HCT116 (cell line): Measurements from ENCODE around the gene GALNT15. TPM values are rescaled to one million over a fixed set of nuclear protein-coding genes. Genes with fewer than 3 reads are reported as not detected.

Experiments used
- ATAC-seq: fragments of 200-7000 bp; cut with Tn5 transposase; 2 replicates; pipeline ENCODE4 v1.9.1; 2020; ENCODE audit warnings: mild to moderate bottlenecking, moderate library complexity
- BruUV-seq: library from RNA; stranded (reverse); fragments of 400-500 nt; replicated peaks from 2 replicates; lab custom pipeline; 2021; lab: Mats Ljungman, UMichigan
- CTCF ChIA-PET: fragments of 300-600 bp; sonication (Branson Sonifier 250); formaldehyde crosslinking; loops from one replicate; lab custom pipeline; 2021; ENCODE audit warnings: antibody characterized with exemption; lab: Charles Lee
- POLR2A ChIA-PET: fragments of 300-600, 350-600 bp; sonication (Branson Sonifier 250); formaldehyde crosslinking; loops from one replicate; lab custom pipeline; 2021; ENCODE audit warnings: antibody characterized with exemption; lab: Charles Lee
- RAD21 ChIA-PET, 2 experiments: fragments of 300-600 bp; sonication (Branson Sonifier 250); formaldehyde crosslinking; loops; one replicate each; lab custom pipeline; 2023; ENCODE audit warnings: low total read pairs in 2 of 2; ENCODE audit not compliant: uncharacterized antibody in 2 of 2, unreplicated experiment in 2 of 2, low non-redundant PET in 1 of 2; lab: Charles Lee
- DNase-seq: peaks from one replicate; pipeline ENCODE4 v3.0.0-alpha.2; 2010; ENCODE audit warnings: low read depth, low spot score
- H2AFZ ChIP-seq: fragments of 200-600 bp; shearing (Covaris generic), sonication (generic); 2 replicates; pipeline ENCODE4 v1.6.1; 2017; ENCODE audit warnings: low read depth, mixed run types, mixed read lengths, antibody characterized with exemption, low read length; ENCODE audit not compliant: poor library complexity, severe bottlenecking
- H3K27ac ChIP-seq: 2 replicates; pipeline ENCODE4 v1.5.1; 2012; ENCODE audit warnings: low read depth, low read length
- H3K27me3 ChIP-seq: fragments of 200-600 bp; sonication (generic); 2 replicates; pipeline ENCODE4 v1.6.1; 2016; ENCODE audit warnings: mixed run types, low read length, mixed read lengths; ENCODE audit not compliant: insufficient read depth
- H3K36me3 ChIP-seq, 2 experiments: fragments of 200-500 bp in 1 of 2; fragments of 200-600 bp in 1 of 2; sonication (Bioruptor generic) in 1 of 2; sonication (generic) in 1 of 2; 2 replicates each; pipeline versions ENCODE4 v1.5.1 to v1.6.1; 2014 to 2016; ENCODE audit warnings: low read length in 2 of 2, inconsistent platforms in 1 of 2, mixed read lengths in 1 of 2, mixed run types in 1 of 2; ENCODE audit not compliant: insufficient read depth in 2 of 2, control insufficient read depth in 1 of 2
- H3K4me1 ChIP-seq, 2 experiments: fragments of 200-600 bp in 1 of 2; sonication (generic) in 1 of 2; 2 replicates each; pipeline versions ENCODE4 v1.5.1 to v1.6.1; 2012 to 2017; ENCODE audit warnings: low read length in 2 of 2, inconsistent platforms in 1 of 2, mild to moderate bottlenecking in 1 of 2, mixed read lengths in 1 of 2, mixed run types in 1 of 2, moderate library complexity in 1 of 2; ENCODE audit not compliant: insufficient read depth in 2 of 2, control insufficient read depth in 1 of 2
- H3K4me2 ChIP-seq: fragments of 200-600 bp; sonication (generic); 2 replicates; pipeline ENCODE4 v1.6.1; 2017; ENCODE audit warnings: mixed run types, low read length, mixed read lengths
- H3K4me3 ChIP-seq, 2 experiments: fragments of 200-600 bp in 1 of 2; sonication (generic) in 1 of 2; replicated peaks in 1 of 2; 2 replicates each; pipeline ENCODE4 v1.5.1; 2011 to 2016; ENCODE audit warnings: low read length in 2 of 2, control low read depth in 1 of 2, low read depth in 1 of 2, mild to moderate bottlenecking in 1 of 2, mixed read lengths in 1 of 2, mixed run types in 1 of 2
- H3K79me2 ChIP-seq: fragments of 200-600 bp; sonication (generic); 2 replicates; pipeline ENCODE4 v1.6.1; 2017; ENCODE audit warnings: mild to moderate bottlenecking, mixed run types, low read length, moderate library complexity, mixed read lengths; ENCODE audit not compliant: insufficient read depth
- H3K9ac ChIP-seq: fragments of 200-600 bp; sonication (generic); 2 replicates; pipeline ENCODE4 v1.6.1; 2016; ENCODE audit warnings: low read length, mixed read lengths
- H3K9me2 ChIP-seq: fragments of 200-600 bp; sonication (generic), shearing (Covaris generic); 2 replicates; pipeline ENCODE4 v1.6.1; 2017; ENCODE audit warnings: mixed run types, mild to moderate bottlenecking, moderate library complexity; ENCODE audit not compliant: insufficient read depth
- H3K9me3 ChIP-seq, 2 experiments: fragments of 200-500 bp in 1 of 2; fragments of 200-600 bp in 1 of 2; sonication (Bioruptor generic) in 1 of 2; sonication (generic) in 1 of 2; 2 replicates each; pipeline ENCODE4 v1.6.1; 2014 to 2017; ENCODE audit warnings: low read length in 2 of 2, mixed read lengths in 2 of 2, inconsistent platforms in 1 of 2, low read depth in 1 of 2, mild to moderate bottlenecking in 1 of 2, mixed run types in 1 of 2, moderate library complexity in 1 of 2; ENCODE audit not compliant: control insufficient read depth in 1 of 2, insufficient read depth in 1 of 2
- H4K20me1 ChIP-seq: fragments of 200-600 bp; sonication (generic), shearing (Covaris generic); 2 replicates; pipeline ENCODE4 v1.6.1; 2017; ENCODE audit warnings: mixed run types, mild to moderate bottlenecking, moderate library complexity; ENCODE audit not compliant: insufficient read depth
- CEBPB ChIP-seq: IDR thresholded peaks from 2 replicates; pipeline ENCODE4 v1.6.1; 2012; ENCODE audit warnings: low read depth
- CTCF ChIP-seq, 3 experiments: fragments of 200-600 bp in 1 of 3; sonication (generic) in 1 of 3; IDR thresholded peaks in 2 of 3; conservative IDR thresholded peaks in 1 of 3; 2 replicates each; pipeline ENCODE4 v1.5.1; 2012 to 2017; ENCODE audit warnings: low read depth in 2 of 3, low read length in 2 of 3, antibody characterized with exemption in 1 of 3, borderline replicate concordance in 1 of 3, control low read depth in 1 of 3, mild to moderate bottlenecking in 1 of 3, mixed read lengths in 1 of 3, mixed run types in 1 of 3, moderate library complexity in 1 of 3; ENCODE audit not compliant: insufficient read depth in 1 of 3
- EZH2 ChIP-seq: fragments of 200-600 bp; sonication (generic); IDR thresholded peaks from 2 replicates; pipeline ENCODE4 v1.6.1; 2017; ENCODE audit warnings: antibody characterized with exemption, mixed run types
- JUND ChIP-seq: IDR thresholded peaks from 2 replicates; pipeline ENCODE4 v1.6.1; 2012
- RAD21 ChIP-seq: IDR thresholded peaks from 2 replicates; pipeline ENCODE4 v1.6.1; 2012; ENCODE audit warnings: low read depth, mild to moderate bottlenecking
- ZBTB33 ChIP-seq: IDR thresholded peaks from 2 replicates; pipeline ENCODE4 v1.6.1; 2011; ENCODE audit warnings: mild to moderate bottlenecking, low read length, moderate library complexity; ENCODE audit not compliant: insufficient replicate concordance; ENCODE audit errors: extremely low read depth
- ZFX ChIP-seq: fragments of 450-650 bp; IDR thresholded peaks from 2 replicates; pipeline ENCODE4 v1.6.1; 2017
- intact Hi-C: fragments of 100-400 bp; cut with micrococcal nuclease; formaldehyde crosslinking; loops from 2 replicates; pipeline ENCODE4 v1.10.0; 2022
- total RNA-seq: library from RNA; stranded (reverse); gene quantifications from one replicate; pipeline ENCODE4 v1.2.1, GENCODE V29; 2021; ENCODE audit not compliant: unreplicated experiment

Gene GALNT15
- total RNA-seq, 1 experiment from 2014 or later, result 0.05 TPM

- no TSS peak for BruUV-seq
- no peaks in the 10 kb centered on the region for H3K9me2 ChIP-seq
- intact Hi-C loops, result no loop called here
Observed at GRCh38 chr3:16211176-16211904, 36.9 kb downstream of the GALNT15 start.

More at GRCh38 chr3:16211176-16211904, 36.9 kb downstream of the GALNT15 start:
- ChIA-PET POLR2A (no interaction called here), RAD21 (no interaction called here), CTCF (no interaction called here)
- Histone ChIP-seq H3K9ac (no peak overlapping the region), H3K27ac (no peak overlapping the region), H4K20me1 (no peaks in the 10 kb centered on the region), H2AFZ (no peak overlapping the region), H3K4me1 (no peaks in the 10 kb centered on the region), H3K36me3 (no peaks in the 10 kb centered on the region), H3K4me3 (no peak overlapping the region), H3K79me2 (no peaks in the 10 kb centered on the region), H3K4me2 (no peak overlapping the region), H3K9me3 (no peaks in the 10 kb centered on the region), H3K27me3 (no peaks in the 10 kb centered on the region)
- ATAC-seq (no peak), DNase-seq (no peak)
- no peak for TF ChIP-seq ZFX
- TF ChIP-seq RAD21, result no peak
- no peak for TF ChIP-seq CTCF (IDR thresholded peaks at IDR 0.05 in 2 of 3, conservative IDR thresholded peaks at IDR 0.05 in 1 of 3; ENCODE audit: borderline replicate concordance in 1 of 3, insufficient read depth in 1 of 3, low read depth in 2 of 3, low read length in 2 of 3)
- TF ChIP-seq ZBTB33, result no peak
- TF ChIP-seq JUND, result no peak
- TF ChIP-seq EZH2, result no peak
- TF ChIP-seq CEBPB, result no peak
